ENCODE data around the gene RTBDN.
A peak's percentile ranks its signal among the peaks of the same experiment; 100 is the strongest.

The RTBDN gene

DNA sequence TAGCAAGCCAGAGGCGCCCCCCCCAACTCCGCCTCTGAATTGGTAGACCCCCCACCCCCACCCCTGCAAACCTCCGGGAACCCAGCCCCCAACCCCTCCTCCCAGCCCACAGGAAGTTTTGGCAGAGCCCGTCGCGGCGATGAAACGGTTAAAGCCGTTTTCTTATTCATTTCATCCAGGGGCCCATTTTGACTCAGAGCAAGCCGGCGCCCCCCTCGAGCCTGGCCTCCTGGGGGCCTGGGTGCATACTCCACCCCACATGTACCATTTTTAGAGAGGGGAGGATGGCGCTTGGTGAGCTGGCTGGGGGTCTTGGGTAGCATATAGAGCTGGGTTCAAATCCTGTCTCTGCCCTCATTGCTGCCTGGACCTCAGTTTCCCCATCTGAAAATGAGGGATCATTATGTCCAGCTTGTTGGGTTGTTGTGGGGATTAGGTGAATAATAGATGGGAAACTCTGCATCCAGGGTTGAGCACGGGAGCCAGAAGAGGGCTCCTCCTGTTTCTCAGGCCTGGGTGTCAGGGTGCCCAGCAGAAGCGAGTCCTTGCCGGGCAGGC lies 51.0 kb downstream of the RTBDN start:
- H3K4me3 ChIP-seq (ENCODE audit: low read depth, low read length) = peak overlapping the region; percentile 47

DNA sequence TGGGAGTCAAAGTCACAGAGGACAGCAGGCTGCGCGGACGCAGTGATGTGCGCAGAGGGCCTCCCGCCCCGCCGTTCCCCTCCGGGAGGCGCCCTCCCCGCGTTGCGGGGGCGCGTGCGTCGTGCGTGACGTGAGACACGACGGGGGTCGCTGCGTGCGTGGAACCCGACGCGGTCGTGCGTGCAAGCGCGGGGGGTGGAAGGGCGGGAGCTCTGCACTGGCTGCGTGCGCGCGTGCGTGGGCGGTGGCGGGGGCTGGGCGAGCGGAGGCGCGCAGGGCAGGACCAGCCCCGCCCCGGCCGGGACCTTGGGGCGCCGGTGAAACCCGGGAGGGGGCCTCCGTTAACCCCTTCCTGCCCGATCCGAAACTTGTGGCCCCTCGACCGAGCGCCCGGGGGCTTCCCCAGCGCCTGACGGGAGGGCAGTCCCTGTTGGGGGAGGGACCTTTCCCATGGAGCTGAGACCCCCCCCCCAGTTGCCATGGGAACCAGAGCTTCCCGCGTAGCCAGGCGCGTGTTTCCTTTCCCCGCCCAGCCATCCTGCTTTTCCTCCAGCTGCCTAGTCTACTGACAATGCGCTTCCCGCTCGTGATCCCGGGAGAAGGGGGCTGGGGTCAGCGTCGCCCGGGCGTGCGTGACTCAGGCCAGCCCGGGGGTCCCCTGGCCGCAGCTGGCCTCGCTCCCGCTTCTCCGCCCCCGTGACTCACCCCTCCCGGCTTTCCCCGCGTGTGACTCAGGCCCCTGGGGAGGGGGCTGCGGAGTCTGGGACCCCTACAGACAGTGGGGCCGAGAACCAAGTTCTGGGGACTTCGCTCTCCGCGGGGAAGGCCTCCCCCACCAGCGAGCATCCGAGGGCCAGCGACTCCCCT lies 51.7 kb downstream of the RTBDN start:
- peak overlapping the region; percentile 47 for H3K4me3 ChIP-seq (ENCODE audit: low read depth, low read length)

DNA sequence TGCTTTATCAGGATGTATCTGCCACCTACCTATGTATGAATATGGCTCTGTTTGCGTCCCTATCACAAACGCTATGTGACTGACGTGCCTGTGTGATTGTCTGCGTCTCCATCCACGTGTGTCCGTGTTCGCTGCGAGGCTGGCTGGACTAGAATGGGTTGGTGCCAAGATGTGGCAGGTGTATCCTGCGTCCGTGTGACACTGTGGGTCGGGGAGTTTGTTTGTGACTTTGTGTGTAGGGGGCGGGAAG lies 52.3 kb downstream of the RTBDN start:
- H3K4me3 ChIP-seq (ENCODE audit: low read depth, low read length) = peak overlapping the region; percentile 47

DNA sequence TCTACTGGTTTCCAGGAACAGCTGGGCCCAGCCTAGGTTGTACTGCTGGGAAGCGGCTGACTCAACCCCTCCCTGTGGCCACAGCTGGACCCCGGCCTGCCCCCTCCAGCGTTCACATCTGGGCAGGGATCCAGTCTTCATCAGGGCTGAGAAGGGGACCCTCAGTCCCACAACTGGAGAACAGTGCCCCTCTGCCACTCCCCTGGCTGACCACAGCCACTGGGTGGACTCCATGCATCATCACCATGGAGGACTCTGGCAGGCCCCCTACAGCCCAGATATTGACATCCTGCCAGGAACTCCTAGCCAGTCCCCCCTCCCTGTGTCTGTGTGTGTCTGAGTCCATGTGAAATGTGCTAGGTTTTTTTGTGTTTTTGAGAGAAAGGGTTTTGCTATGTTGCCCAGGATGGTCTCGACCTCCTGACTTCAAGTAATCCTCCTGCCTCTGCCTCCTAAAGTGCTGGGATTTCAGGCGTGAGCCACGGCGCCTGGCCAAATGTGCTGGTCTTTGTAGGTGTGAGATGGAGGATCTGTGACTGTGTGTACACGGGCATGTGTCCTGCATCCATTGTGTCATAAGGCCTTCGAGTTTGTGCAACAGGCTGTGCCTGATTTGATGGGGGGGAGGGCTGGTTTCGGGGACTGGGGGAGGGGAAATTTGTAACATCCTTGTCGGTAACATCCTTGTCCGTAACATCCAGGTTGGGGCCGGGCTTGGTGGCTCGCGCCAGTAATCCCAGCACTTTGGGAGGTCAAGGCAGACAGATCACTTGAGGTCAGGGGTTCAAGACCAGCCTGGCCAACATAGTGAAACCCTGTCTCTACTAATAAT lies 55.0 kb downstream of the RTBDN start:
- no peak overlapping the region for H3K4me3 ChIP-seq (ENCODE audit: low read depth, low read length)

DNA sequence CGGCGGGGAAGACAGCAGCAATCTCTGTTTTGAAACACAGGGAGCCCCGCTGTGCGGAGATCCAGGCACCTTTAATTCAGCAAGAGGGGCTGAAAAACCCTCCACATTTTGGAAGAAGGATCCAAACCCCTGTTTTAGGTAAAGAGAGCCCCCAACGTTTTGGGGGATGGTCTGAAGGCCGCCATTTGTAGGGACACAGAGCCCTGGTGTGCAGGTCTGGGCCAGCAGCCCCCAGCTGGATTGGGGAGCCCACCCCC lies 55.5 kb downstream of the RTBDN start:
- peak overlapping the region; percentile 1 for H3K4me3 ChIP-seq (ENCODE audit: low read depth, low read length)

DNA sequence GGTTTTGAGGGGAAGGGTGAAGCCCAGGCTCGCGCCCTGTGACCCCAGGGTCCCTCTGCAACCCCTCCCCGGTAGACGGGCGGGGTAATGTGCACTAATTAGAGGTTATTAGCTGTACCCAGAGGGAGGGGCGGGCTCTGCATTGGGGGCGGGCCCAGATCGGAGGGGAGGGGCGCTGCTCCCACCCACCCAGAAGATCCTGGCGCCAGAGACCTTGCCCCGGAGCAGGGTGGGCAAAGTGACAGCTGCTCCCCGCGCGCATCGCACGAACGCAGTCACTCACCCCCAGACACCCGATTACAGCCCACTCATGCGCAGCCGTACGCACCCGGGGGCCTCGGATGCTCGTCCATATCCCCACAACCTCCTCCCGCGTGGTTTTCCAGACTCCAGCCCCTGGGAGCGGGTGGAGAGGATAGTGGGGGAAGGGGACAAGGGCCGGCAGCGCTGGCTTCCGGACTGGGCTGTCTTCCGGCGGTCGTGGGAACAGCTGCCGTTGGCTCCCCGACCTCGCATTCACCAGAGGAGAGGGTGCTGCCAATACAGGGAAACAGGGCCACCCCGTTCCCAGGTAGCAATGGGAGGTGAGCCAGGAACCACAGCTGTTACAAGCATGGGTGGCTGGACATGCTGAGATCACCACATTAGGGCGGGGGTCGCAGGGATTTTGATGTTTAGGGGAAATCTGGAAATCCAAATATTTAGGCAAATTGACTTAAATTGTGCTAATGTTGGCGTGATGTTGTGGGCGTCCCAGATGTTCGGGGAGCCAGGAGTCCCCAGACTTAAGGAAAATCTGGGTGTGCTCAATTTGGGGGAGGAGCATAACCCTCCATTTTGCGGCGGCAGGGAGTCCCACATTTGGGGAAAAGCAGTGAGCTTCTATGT lies 56.1 kb downstream of the RTBDN start:
- H3K4me3 ChIP-seq (ENCODE audit: low read depth, low read length) = peak overlapping the region; percentile 51

DNA sequence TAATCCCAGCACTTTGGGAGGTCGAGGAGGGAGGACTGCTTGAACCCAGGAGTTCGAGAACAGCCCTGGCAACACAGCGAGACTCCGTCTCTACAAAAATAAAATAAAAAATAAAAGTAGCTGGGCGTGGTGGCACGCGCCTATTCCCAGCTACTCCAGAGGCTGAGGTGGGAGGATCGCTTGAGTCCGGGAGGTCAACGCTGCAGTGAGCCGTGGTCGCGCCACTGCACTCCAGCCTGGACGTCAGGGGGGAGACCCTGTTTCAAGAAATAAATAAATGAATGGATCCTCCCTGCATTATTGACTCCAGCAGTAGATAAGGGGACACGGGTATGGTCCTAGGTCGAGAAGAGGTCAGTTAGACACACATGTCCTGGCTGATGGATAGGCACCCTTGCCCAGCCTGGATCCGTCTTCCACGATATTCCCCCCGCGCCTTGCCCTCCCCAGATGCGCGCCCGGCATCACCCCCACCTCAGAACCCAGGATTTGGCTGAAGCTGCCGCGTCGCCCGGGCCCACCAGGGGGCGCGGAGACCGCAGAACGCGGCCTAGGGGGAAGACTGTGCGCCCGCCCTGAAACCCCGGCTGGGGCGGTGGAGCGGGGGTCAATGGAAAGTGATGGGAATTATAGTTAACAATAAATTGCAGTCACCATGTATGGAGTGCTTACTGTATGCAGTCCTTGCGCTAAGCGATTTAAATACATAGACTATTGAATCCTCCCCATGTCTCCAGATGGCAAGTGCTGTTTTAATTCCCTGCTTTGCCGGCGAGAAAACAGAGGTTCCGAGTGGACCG lies 57.0 kb downstream of the RTBDN start:
- peak overlapping the region; percentile 48 for H3K4me3 ChIP-seq (ENCODE audit: low read depth, low read length)

All from iPS-11a (cell line).